Parathyroid adenoma (tissue), 2 donors: ENCODE measurements around the gene MBNL2.

Source experiments
- H2AFZ ChIP-seq: fragments of 300-600 bp; sonication (generic); one replicate; pipeline ENCODE4 v1.7.0; 2017; ENCODE audit warnings: antibody characterized with exemption, mild to moderate bottlenecking
- H3K27ac ChIP-seq: fragments of 300-600 bp; sonication (generic); one replicate; pipeline ENCODE4 v1.7.0; 2017
- H3K27me3 ChIP-seq: fragments of 300-600 bp; sonication (generic); one replicate; pipeline ENCODE4 v1.7.0; 2017; ENCODE audit warnings: low read length; ENCODE audit not compliant: control insufficient read depth, insufficient read depth
- H3K36me3 ChIP-seq: fragments of 300-600 bp; sonication (generic); one replicate; pipeline ENCODE4 v1.7.0; 2017; ENCODE audit warnings: low read length; ENCODE audit not compliant: control insufficient read depth, insufficient read depth
- H3K4me1 ChIP-seq: fragments of 300-600 bp; sonication (generic); one replicate; pipeline ENCODE4 v1.7.0; 2017; ENCODE audit warnings: control low read depth
- H3K4me2 ChIP-seq: fragments of 300-600 bp; sonication (generic); one replicate; pipeline ENCODE4 v1.7.0; 2017; ENCODE audit warnings: low read length
- H3K4me3 ChIP-seq: fragments of 300-600 bp; sonication (generic); one replicate; pipeline ENCODE4 v1.7.0; 2017; ENCODE audit warnings: low read depth, low read length
- H3K79me2 ChIP-seq: fragments of 300-600 bp; sonication (generic); one replicate; pipeline ENCODE4 v1.7.0; 2017; ENCODE audit warnings: control low read depth
- H3K9ac ChIP-seq: fragments of 300-600 bp; sonication (generic); one replicate; pipeline ENCODE4 v1.7.0; 2017; ENCODE audit warnings: mild to moderate bottlenecking
- H3K9me3 ChIP-seq: fragments of 300-600 bp; sonication (generic); one replicate; pipeline ENCODE4 v1.7.0; 2017; ENCODE audit warnings: low read length; ENCODE audit not compliant: control insufficient read depth
- CTCF ChIP-seq: fragments of 300-600 bp; sonication (generic); IDR thresholded peaks from one replicate; pipeline ENCODE4 v1.7.0; 2017; ENCODE audit warnings: antibody characterized with exemption, mild to moderate bottlenecking
- donor health status: primary hyperparathyroidism.

MBNL2 gene

GRCh38 chr13:97435794-97436193, 213.7 kb downstream of the MBNL2 start:
- no peak overlapping the region for H3K9ac ChIP-seq
- H3K4me3 ChIP-seq = peak overlapping the region; percentile 2
- H3K4me1 ChIP-seq = peaks cover 4% of the 10 kb centered on the region
- no peak overlapping the region for H2AFZ ChIP-seq
- H3K9me3 ChIP-seq = no peaks in the 10 kb centered on the region
- no peaks in the 10 kb centered on the region for H3K27me3 ChIP-seq
- H3K27ac ChIP-seq = no peak overlapping the region
- TF ChIP-seq CTCF = no peak
- H3K4me2 ChIP-seq = peak overlapping the region; percentile 32
- H3K79me2 ChIP-seq = peaks cover 2% of the 10 kb centered on the region
- H3K36me3 ChIP-seq = no peaks in the 10 kb centered on the region

GRCh38 chr13:97436845-97437244, 214.7 kb downstream of the MBNL2 start:
- TF ChIP-seq CTCF = no peak
- H3K4me2 ChIP-seq = no peak overlapping the region
- no peak overlapping the region for H2AFZ ChIP-seq
- peaks cover 2% of the 10 kb centered on the region for H3K4me1 ChIP-seq
- H3K36me3 ChIP-seq = no peaks in the 10 kb centered on the region
- no peaks in the 10 kb centered on the region for H3K27me3 ChIP-seq
- no peak overlapping the region for H3K27ac ChIP-seq
- H3K9me3 ChIP-seq = no peaks in the 10 kb centered on the region
- no peak overlapping the region for H3K4me3 ChIP-seq
- no peak overlapping the region for H3K9ac ChIP-seq
- peaks cover 2% of the 10 kb centered on the region for H3K79me2 ChIP-seq

- Histone ChIP-seq H3K36me3 (no peaks in the 10 kb centered on the region), H3K4me3 (no peak overlapping the region), H3K79me2 (peaks cover 2% of the 10 kb centered on the region), H3K27ac (no peak overlapping the region), H3K4me1 (peaks cover 2% of the 10 kb centered on the region), H3K9ac (no peak overlapping the region), H3K9me3 (no peaks in the 10 kb centered on the region), H3K27me3 (no peaks in the 10 kb centered on the region), H2AFZ (no peak overlapping the region), H3K4me2 (no peak overlapping the region)
- TF ChIP-seq CTCF = no peak
Observed at GRCh38 chr13:97437729-97438128, 215.6 kb downstream of the MBNL2 start.

- Histone ChIP-seq H3K4me2 (no peak overlapping the region), H2AFZ (no peak overlapping the region), H3K9ac (no peak overlapping the region), H3K36me3 (no peaks in the 10 kb centered on the region), H3K27me3 (no peaks in the 10 kb centered on the region), H3K4me1 (peaks cover 2% of the 10 kb centered on the region), H3K79me2 (peaks cover 2% of the 10 kb centered on the region), H3K4me3 (no peak overlapping the region), H3K9me3 (no peaks in the 10 kb centered on the region), H3K27ac (no peak overlapping the region)
- TF ChIP-seq CTCF = no peak
Observed at GRCh38 chr13:97438856-97439595, 216.9 kb downstream of the MBNL2 start.

GRCh38 chr13:97440598-97441170, 218.6 kb downstream of the MBNL2 start:
- H3K79me2 ChIP-seq = peaks cover 3% of the 10 kb centered on the region

More at GRCh38 chr13:97440598-97441170, 218.6 kb downstream of the MBNL2 start:
- no peak for TF ChIP-seq CTCF
- Histone ChIP-seq H3K9ac (no peak overlapping the region), H3K4me1 (peaks cover 2% of the 10 kb centered on the region), H3K9me3 (no peaks in the 10 kb centered on the region), H3K4me3 (no peak overlapping the region), H3K4me2 (no peak overlapping the region), H3K36me3 (no peaks in the 10 kb centered on the region), H2AFZ (no peak overlapping the region), H3K27me3 (no peaks in the 10 kb centered on the region), H3K27ac (no peak overlapping the region)
